ENCODE results near the gene SREBF2.

Gene SREBF2

GRCh38 chr22:41823797-41824196 is 9.1 kb upstream of the SREBF2 start:
- TF ChIP-seq EZH2 (IDR thresholded peaks at IDR 0.05; ENCODE audit: borderline replicate concordance, low read length) = no peak
- TF ChIP-seq CTCF (IDR thresholded peaks at IDR 0.05; ENCODE audit: low read length) = no peak
- H3K36me3 ChIP-seq (ENCODE audit: insufficient read depth, low read length) = peaks cover 7% of the 10 kb centered on the region; the same call in 1 of the 2 replicates

GRCh38 chr22:41825376-41825775 is 7.5 kb upstream of the SREBF2 start:
- Histone ChIP-seq H3K79me2 (ENCODE audit: insufficient read depth, low read length) (no peaks in the 10 kb centered on the region), H2AFZ (ENCODE audit: low read length) (no peak overlapping the region), H3K27ac (ENCODE audit: low read depth, low read length, poor library complexity, severe bottlenecking) (no peak overlapping the region), H4K20me1 (ENCODE audit: insufficient read depth, low read length) (no peaks in the 10 kb centered on the region), H3K4me1 (ENCODE audit: insufficient read depth, low read length, severe bottlenecking) (no peaks in the 10 kb centered on the region), H3K4me3 (ENCODE audit: low read depth, low read length, poor library complexity, severe bottlenecking) (no peak overlapping the region), H3K4me2 (ENCODE audit: low read length) (no peak overlapping the region), H3K9me2 (ENCODE audit: low read depth, low read length) (no peaks in the 10 kb centered on the region), H3K36me3 (ENCODE audit: insufficient read depth, low read length) (peaks cover 12% of the 10 kb centered on the region), H3F3A (ENCODE audit: insufficient read depth, low read length) (no peaks in the 10 kb centered on the region), H3K27me3 (ENCODE audit: insufficient read depth, low read length) (no peaks in the 10 kb centered on the region), H3K9me3 (ENCODE audit: low read length) (no peaks in the 10 kb centered on the region), H3K9ac (ENCODE audit: low read length) (no peak overlapping the region)
- no peak for TF ChIP-seq CTCF (IDR thresholded peaks at IDR 0.05; ENCODE audit: low read length)
- TF ChIP-seq EZH2 (IDR thresholded peaks at IDR 0.05; ENCODE audit: borderline replicate concordance, low read length) = no peak

More at GRCh38 chr22:41823797-41824196, 9.1 kb upstream of the SREBF2 start:
- Histone ChIP-seq H2AFZ (ENCODE audit: low read length) (no peak overlapping the region), H3K4me2 (ENCODE audit: low read length) (no peak overlapping the region), H3F3A (ENCODE audit: insufficient read depth, low read length) (no peaks in the 10 kb centered on the region), H3K4me3 (ENCODE audit: low read depth, low read length, poor library complexity, severe bottlenecking) (no peak overlapping the region), H3K9me3 (ENCODE audit: low read length) (no peaks in the 10 kb centered on the region), H3K9me2 (ENCODE audit: low read depth, low read length) (no peaks in the 10 kb centered on the region), H3K79me2 (ENCODE audit: insufficient read depth, low read length) (no peaks in the 10 kb centered on the region), H3K9ac (ENCODE audit: low read length) (no peak overlapping the region), H4K20me1 (ENCODE audit: insufficient read depth, low read length) (no peaks in the 10 kb centered on the region), H3K4me1 (ENCODE audit: insufficient read depth, low read length, severe bottlenecking) (no peaks in the 10 kb centered on the region), H3K27ac (ENCODE audit: low read depth, low read length, poor library complexity, severe bottlenecking) (no peak overlapping the region), H3K27me3 (ENCODE audit: insufficient read depth, low read length) (no peaks in the 10 kb centered on the region)

GRCh38 chr22:41826021-41826420 is 6.9 kb upstream of the SREBF2 start:
- Histone ChIP-seq H3K4me2 (ENCODE audit: low read length) (no peak overlapping the region), H3K27me3 (ENCODE audit: insufficient read depth, low read length) (no peaks in the 10 kb centered on the region), H3K79me2 (ENCODE audit: insufficient read depth, low read length) (no peaks in the 10 kb centered on the region), H3K9me2 (ENCODE audit: low read depth, low read length) (no peaks in the 10 kb centered on the region), H3F3A (ENCODE audit: insufficient read depth, low read length) (no peaks in the 10 kb centered on the region), H3K9me3 (ENCODE audit: low read length) (no peaks in the 10 kb centered on the region), H3K4me3 (ENCODE audit: low read depth, low read length, poor library complexity, severe bottlenecking) (no peak overlapping the region), H2AFZ (ENCODE audit: low read length) (no peak overlapping the region), H3K4me1 (ENCODE audit: insufficient read depth, low read length, severe bottlenecking) (no peaks in the 10 kb centered on the region), H3K36me3 (ENCODE audit: insufficient read depth, low read length) (peaks cover 13% of the 10 kb centered on the region), H3K27ac (ENCODE audit: low read depth, low read length, poor library complexity, severe bottlenecking) (no peak overlapping the region), H4K20me1 (ENCODE audit: insufficient read depth, low read length) (no peaks in the 10 kb centered on the region), H3K9ac (ENCODE audit: low read length) (no peak overlapping the region)
- TF ChIP-seq EZH2 (IDR thresholded peaks at IDR 0.05; ENCODE audit: borderline replicate concordance, low read length) = no peak
- TF ChIP-seq CTCF (IDR thresholded peaks at IDR 0.05; ENCODE audit: low read length) = no peak
